WTC11 (cell line): ENCODE data around the gene PTPRJ. TPM values are rescaled to one million over a fixed set of nuclear protein-coding genes. Genes with fewer than 3 reads are reported as not detected.

Experiments used
- ATAC-seq: fragments of 200-7000 bp; cut with Tn5 transposase; 2 replicates; pipeline ENCODE4 v1.10.0; 2021; ENCODE audit warnings: mild to moderate bottlenecking, moderate library complexity
- CTCF ChIA-PET: fragments of 300-600 bp; sonication (Branson Sonifier 250); formaldehyde crosslinking; loops from one replicate; lab custom pipeline; 2021; ENCODE audit warnings: antibody characterized with exemption; lab: Charles Lee
- POLR2A ChIA-PET: fragments of 350-600 bp; sonication (Branson Sonifier 250); formaldehyde crosslinking; loops from one replicate; lab custom pipeline; 2021; ENCODE audit warnings: antibody characterized with exemption; lab: Charles Lee
- DNase-seq: peaks from one replicate; pipeline ENCODE4 v3.0.0; 2021; ENCODE audit warnings: low spot score
- H3K27ac Mint-ChIP-seq: 2 replicates; pipeline ENCODE4 v1.8.0; 2021; ENCODE audit warnings: mixed read lengths
- H3K27me3 Mint-ChIP-seq: 2 replicates; pipeline ENCODE4 v1.8.0; 2021; ENCODE audit warnings: low read depth, mild to moderate bottlenecking, moderate library complexity, mixed read lengths
- H3K36me3 Mint-ChIP-seq: 2 replicates; pipeline ENCODE4 v1.8.0; 2021; ENCODE audit warnings: mixed read lengths
- H3K4me1 Mint-ChIP-seq: 2 replicates; pipeline ENCODE4 v1.8.0; 2022; ENCODE audit warnings: mixed read lengths
- H3K4me3 Mint-ChIP-seq: 2 replicates; pipeline ENCODE4 v1.8.0; 2021; ENCODE audit warnings: mild to moderate bottlenecking, moderate library complexity, mixed read lengths
- H3K9me3 Mint-ChIP-seq: 2 replicates; pipeline ENCODE4 v1.8.0; 2021; ENCODE audit warnings: mixed read lengths
- ARID4B ChIP-seq: sonication (generic); formaldehyde crosslinking; IDR thresholded peaks from 2 replicates; pipeline ENCODE4 v1.8.0; 2023; ENCODE audit warnings: missing genetic modification reagents, mild to moderate bottlenecking, borderline replicate concordance
- ATF3 ChIP-seq: sonication (generic); formaldehyde crosslinking; conservative IDR thresholded peaks from 2 replicates; pipeline ENCODE4 v1.8.1; 2022; ENCODE audit warnings: mild to moderate bottlenecking, missing genetic modification reagents
- E2F5 ChIP-seq: sonication (generic); formaldehyde crosslinking; IDR thresholded peaks from 2 replicates; pipeline ENCODE4 v1.8.1; 2022; ENCODE audit warnings: mild to moderate bottlenecking, moderate library complexity, missing genetic modification reagents
- FOXJ3 ChIP-seq: sonication (generic); formaldehyde crosslinking; IDR thresholded peaks from 2 replicates; pipeline ENCODE4 v1.9.0; 2021; ENCODE audit warnings: missing genetic modification reagents, mild to moderate bottlenecking, borderline replicate concordance
- GABPB1 ChIP-seq: sonication (generic); formaldehyde crosslinking; IDR thresholded peaks from 2 replicates; pipeline ENCODE4 v1.8.1; 2023; ENCODE audit warnings: mild to moderate bottlenecking, missing genetic modification reagents
- JAZF1 ChIP-seq: fragments of 250-450 bp; sonication (Bioruptor Pico); IDR thresholded peaks from 2 replicates; pipeline ENCODE4 v1.9.0; 2021; ENCODE audit warnings: moderate library complexity, mild to moderate bottlenecking, inconsistent platforms
- JUN ChIP-seq: sonication (generic); formaldehyde crosslinking; IDR thresholded peaks from 2 replicates; pipeline ENCODE4 v1.8.0; 2023; ENCODE audit warnings: mild to moderate bottlenecking, missing genetic modification reagents
- NFE2L1 ChIP-seq: sonication (generic); formaldehyde crosslinking; IDR thresholded peaks from 2 replicates; pipeline ENCODE4 v1.8.1; 2023; ENCODE audit warnings: missing genetic modification reagents
- SMAD4 ChIP-seq: sonication (generic); formaldehyde crosslinking; IDR thresholded peaks from 2 replicates; pipeline ENCODE4 v1.8.0; 2022; ENCODE audit warnings: mild to moderate bottlenecking, missing genetic modification reagents
- SOX15 ChIP-seq: fragments of 250-450 bp; sonication (Bioruptor Pico); IDR thresholded peaks from 2 replicates; pipeline ENCODE4 v1.9.0; 2021; ENCODE audit warnings: mild to moderate bottlenecking
- ZNF121 ChIP-seq: sonication (generic); formaldehyde crosslinking; IDR thresholded peaks from 2 replicates; pipeline ENCODE4 v1.8.0; 2023; ENCODE audit warnings: missing genetic modification reagents
- ZNF232 ChIP-seq: sonication (generic); formaldehyde crosslinking; IDR thresholded peaks from 2 replicates; pipeline ENCODE4 v1.8.0; 2022; ENCODE audit warnings: mild to moderate bottlenecking, missing genetic modification reagents
- ZNF396 ChIP-seq: fragments of 250-450 bp; sonication (Bioruptor Pico); IDR thresholded peaks from 2 replicates; pipeline ENCODE4 v1.8.0; 2021; ENCODE audit warnings: mild to moderate bottlenecking, moderate library complexity, borderline replicate concordance
- ZNF671 ChIP-seq: fragments of 250-450 bp; sonication (Bioruptor Pico); IDR thresholded peaks from 2 replicates; pipeline ENCODE4 v1.8.0; 2021; ENCODE audit warnings: mild to moderate bottlenecking
- total RNA-seq: library from RNA; stranded (reverse); gene quantifications from 3 replicates; pipeline ENCODE4 v1.2.3, GENCODE V29; 2021
- TF ChIP-seq, protein P1 (sequence below): fragments of 250-450 bp; sonication (Bioruptor Pico); conservative IDR thresholded peaks from 2 replicates; pipeline ENCODE4 v1.9.0; 2021; ENCODE audit warnings: mild to moderate bottlenecking
- TF ChIP-seq, protein P2 (sequence below): sonication (generic); formaldehyde crosslinking; IDR thresholded peaks from 2 replicates; pipeline ENCODE4 v1.8.1; 2023; ENCODE audit warnings: mild to moderate bottlenecking, moderate library complexity, missing genetic modification reagents
- TF ChIP-seq, protein P3 (sequence below): fragments of 250-450 bp; sonication (Bioruptor Pico); IDR thresholded peaks from 2 replicates; pipeline ENCODE4 v1.9.0; 2021; ENCODE audit warnings: mild to moderate bottlenecking, borderline replicate concordance
- TF ChIP-seq, protein P4 (sequence below): sonication (generic); formaldehyde crosslinking; IDR thresholded peaks from 2 replicates; pipeline ENCODE4 v1.8.0; 2022; ENCODE audit warnings: missing genetic modification reagents
- TF ChIP-seq, protein P5 (sequence below): sonication (generic); formaldehyde crosslinking; IDR thresholded peaks from 2 replicates; pipeline ENCODE4 v1.8.1; 2022; ENCODE audit warnings: missing genetic modification reagents, borderline replicate concordance

Gene PTPRJ
- total RNA-seq, 1 experiment from 2014 or later, result 19.5 TPM

DNA sequence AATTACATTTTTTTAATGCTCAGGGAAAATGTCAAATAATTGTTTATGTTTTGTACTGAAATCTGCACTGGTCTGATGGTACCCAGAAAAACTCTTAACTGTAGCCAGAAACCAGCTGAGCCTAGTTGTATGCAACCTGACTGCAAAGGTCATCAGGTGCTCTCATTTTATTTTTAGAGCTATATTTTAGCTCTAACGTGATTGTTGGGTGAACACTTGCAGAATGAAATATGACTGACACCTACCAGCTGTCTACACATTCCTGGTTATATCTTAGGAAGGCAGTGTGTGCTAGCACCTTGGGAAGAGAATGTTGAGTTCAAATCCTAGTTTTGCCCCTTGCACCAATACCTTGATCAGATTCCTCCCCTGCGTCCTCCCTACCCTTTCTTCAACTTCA lies 23.6 kb downstream of the PTPRJ start:
- ATAC-seq (no peak), DNase-seq (no peak)
- no peaks in the 10 kb centered on the region for H3K27me3 Mint-ChIP-seq
- H3K9me3 Mint-ChIP-seq, result no peaks in the 10 kb centered on the region
- peak overlapping the region; percentile 25; the same call in 1 of the 2 replicates for H3K27ac Mint-ChIP-seq
- H3K4me3 Mint-ChIP-seq, result no peak overlapping the region
- CTCF ChIA-PET, result interaction anchor here (1.0 kb wide), 1 partner anchor 12 kb away, joined by 3 read pairs; no protein-coding TSS in a partner anchor
- no peaks in the 10 kb centered on the region for H3K36me3 Mint-ChIP-seq
- TF ChIP-seq, protein P1, sequence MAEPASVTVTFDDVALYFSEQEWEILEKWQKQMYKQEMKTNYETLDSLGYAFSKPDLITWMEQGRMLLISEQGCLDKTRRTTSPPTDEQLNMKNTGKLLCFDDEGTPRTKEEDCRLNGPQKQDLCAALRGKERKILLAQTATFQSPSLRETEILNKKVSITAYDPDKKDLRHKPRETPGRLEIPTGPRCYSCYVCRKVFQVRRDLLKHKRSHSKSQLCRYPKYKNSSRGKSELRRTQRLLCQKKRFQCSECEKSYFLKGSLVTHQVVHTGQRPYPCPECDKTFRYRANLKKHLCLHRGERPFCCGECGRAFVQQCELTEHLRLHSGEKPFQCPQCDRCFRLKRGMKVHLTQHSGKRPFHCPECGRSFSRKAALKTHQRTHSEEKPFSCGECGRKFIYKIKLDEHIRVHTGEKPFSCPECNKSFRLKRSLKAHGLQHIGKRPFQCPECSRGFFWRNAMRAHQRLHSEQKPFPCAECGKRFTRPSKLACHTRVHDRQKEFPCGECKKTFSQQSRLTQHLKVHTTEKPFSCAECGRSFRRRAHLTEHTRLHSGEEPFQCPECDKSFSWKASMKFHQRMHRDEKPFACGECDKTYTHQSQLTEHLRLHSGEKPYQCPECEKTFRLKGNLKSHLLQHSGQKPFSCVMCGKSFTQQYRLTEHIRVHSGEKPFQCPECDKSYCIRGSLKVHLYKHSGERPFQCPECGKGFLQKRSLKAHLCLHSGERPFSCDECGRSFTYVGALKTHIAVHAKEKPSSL, result no peak
- no peak for TF ChIP-seq FOXJ3 (CRISPR knock-in tag)
- TF ChIP-seq SOX15, result no peak
- no peak for TF ChIP-seq ATF3 (CRISPR knock-in tag)
- TF ChIP-seq ZNF671 (CRISPR knock-in tag), result no peak
- no peak for TF ChIP-seq JUN (CRISPR knock-in tag)
- TF ChIP-seq, protein P2, sequence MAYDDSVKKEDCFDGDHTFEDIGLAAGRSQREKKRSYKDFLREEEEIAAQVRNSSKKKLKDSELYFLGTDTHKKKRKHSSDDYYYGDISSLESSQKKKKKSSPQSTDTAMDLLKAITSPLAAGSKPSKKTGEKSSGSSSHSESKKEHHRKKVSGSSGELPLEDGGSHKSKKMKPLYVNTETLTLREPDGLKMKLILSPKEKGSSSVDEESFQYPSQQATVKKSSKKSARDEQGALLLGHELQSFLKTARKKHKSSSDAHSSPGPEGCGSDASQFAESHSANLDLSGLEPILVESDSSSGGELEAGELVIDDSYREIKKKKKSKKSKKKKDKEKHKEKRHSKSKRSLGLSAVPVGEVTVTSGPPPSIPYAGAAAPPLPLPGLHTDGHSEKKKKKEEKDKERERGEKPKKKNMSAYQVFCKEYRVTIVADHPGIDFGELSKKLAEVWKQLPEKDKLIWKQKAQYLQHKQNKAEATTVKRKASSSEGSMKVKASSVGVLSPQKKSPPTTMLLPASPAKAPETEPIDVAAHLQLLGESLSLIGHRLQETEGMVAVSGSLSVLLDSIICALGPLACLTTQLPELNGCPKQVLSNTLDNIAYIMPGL (CRISPR knock-in tag), result no peak
- TF ChIP-seq, protein P3, sequence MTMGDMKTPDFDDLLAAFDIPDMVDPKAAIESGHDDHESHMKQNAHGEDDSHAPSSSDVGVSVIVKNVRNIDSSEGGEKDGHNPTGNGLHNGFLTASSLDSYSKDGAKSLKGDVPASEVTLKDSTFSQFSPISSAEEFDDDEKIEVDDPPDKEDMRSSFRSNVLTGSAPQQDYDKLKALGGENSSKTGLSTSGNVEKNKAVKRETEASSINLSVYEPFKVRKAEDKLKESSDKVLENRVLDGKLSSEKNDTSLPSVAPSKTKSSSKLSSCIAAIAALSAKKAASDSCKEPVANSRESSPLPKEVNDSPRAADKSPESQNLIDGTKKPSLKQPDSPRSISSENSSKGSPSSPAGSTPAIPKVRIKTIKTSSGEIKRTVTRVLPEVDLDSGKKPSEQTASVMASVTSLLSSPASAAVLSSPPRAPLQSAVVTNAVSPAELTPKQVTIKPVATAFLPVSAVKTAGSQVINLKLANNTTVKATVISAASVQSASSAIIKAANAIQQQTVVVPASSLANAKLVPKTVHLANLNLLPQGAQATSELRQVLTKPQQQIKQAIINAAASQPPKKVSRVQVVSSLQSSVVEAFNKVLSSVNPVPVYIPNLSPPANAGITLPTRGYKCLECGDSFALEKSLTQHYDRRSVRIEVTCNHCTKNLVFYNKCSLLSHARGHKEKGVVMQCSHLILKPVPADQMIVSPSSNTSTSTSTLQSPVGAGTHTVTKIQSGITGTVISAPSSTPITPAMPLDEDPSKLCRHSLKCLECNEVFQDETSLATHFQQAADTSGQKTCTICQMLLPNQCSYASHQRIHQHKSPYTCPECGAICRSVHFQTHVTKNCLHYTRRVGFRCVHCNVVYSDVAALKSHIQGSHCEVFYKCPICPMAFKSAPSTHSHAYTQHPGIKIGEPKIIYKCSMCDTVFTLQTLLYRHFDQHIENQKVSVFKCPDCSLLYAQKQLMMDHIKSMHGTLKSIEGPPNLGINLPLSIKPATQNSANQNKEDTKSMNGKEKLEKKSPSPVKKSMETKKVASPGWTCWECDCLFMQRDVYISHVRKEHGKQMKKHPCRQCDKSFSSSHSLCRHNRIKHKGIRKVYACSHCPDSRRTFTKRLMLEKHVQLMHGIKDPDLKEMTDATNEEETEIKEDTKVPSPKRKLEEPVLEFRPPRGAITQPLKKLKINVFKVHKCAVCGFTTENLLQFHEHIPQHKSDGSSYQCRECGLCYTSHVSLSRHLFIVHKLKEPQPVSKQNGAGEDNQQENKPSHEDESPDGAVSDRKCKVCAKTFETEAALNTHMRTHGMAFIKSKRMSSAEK, result no peak
- TF ChIP-seq ARID4B (CRISPR knock-in tag), result no peak
- no peak for TF ChIP-seq NFE2L1
- TF ChIP-seq, protein P4, sequence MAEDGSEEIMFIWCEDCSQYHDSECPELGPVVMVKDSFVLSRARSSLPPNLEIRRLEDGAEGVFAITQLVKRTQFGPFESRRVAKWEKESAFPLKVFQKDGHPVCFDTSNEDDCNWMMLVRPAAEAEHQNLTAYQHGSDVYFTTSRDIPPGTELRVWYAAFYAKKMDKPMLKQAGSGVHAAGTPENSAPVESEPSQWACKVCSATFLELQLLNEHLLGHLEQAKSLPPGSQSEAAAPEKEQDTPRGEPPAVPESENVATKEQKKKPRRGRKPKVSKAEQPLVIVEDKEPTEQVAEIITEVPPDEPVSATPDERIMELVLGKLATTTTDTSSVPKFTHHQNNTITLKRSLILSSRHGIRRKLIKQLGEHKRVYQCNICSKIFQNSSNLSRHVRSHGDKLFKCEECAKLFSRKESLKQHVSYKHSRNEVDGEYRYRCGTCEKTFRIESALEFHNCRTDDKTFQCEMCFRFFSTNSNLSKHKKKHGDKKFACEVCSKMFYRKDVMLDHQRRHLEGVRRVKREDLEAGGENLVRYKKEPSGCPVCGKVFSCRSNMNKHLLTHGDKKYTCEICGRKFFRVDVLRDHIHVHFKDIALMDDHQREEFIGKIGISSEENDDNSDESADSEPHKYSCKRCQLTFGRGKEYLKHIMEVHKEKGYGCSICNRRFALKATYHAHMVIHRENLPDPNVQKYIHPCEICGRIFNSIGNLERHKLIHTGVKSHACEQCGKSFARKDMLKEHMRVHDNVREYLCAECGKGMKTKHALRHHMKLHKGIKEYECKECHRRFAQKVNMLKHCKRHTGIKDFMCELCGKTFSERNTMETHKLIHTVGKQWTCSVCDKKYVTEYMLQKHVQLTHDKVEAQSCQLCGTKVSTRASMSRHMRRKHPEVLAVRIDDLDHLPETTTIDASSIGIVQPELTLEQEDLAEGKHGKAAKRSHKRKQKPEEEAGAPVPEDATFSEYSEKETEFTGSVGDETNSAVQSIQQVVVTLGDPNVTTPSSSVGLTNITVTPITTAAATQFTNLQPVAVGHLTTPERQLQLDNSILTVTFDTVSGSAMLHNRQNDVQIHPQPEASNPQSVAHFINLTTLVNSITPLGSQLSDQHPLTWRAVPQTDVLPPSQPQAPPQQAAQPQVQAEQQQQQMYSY (CRISPR knock-in tag), result no peak
- no peak for TF ChIP-seq ZNF396
- no peak for TF ChIP-seq E2F5 (CRISPR knock-in tag)
- no peak for TF ChIP-seq ZNF232 (CRISPR knock-in tag)
- TF ChIP-seq, protein P5, sequence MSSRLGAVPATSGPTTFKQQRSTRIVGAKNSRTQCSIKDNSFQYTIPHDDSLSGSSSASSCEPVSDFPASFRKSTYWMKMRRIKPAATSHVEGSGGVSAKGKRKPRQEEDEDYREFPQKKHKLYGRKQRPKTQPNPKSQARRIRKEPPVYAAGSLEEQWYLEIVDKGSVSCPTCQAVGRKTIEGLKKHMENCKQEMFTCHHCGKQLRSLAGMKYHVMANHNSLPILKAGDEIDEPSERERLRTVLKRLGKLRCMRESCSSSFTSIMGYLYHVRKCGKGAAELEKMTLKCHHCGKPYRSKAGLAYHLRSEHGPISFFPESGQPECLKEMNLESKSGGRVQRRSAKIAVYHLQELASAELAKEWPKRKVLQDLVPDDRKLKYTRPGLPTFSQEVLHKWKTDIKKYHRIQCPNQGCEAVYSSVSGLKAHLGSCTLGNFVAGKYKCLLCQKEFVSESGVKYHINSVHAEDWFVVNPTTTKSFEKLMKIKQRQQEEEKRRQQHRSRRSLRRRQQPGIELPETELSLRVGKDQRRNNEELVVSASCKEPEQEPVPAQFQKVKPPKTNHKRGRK, result no peak
- no peak for TF ChIP-seq ZNF121 (CRISPR knock-in tag)
- no peak for TF ChIP-seq JAZF1 (CRISPR knock-in tag)
- no peak for TF ChIP-seq GABPB1 (CRISPR knock-in tag)
- no peak for TF ChIP-seq SMAD4 (CRISPR knock-in tag)
- H3K4me1 Mint-ChIP-seq, result peaks cover 39% of the 10 kb centered on the region
- POLR2A ChIA-PET, result interaction anchor here (0.6 kb wide), 1 partner anchor 40 kb away, joined by 4 read pairs; no protein-coding TSS in a partner anchor
